A673 (cell line): ENCODE measurements around the gene HS3ST5.

Source experiments
- EZH2 ChIP-seq: fragments of 200-600 bp; sonication (generic); IDR thresholded peaks from 2 replicates; pipeline ENCODE4 v1.6.1; 2017; ENCODE audit warnings: borderline replicate concordance, low read depth, mild to moderate bottlenecking, mixed read lengths, antibody characterized with exemption, low read length; ENCODE audit not compliant: poor library complexity, severe bottlenecking
- TF ChIP-seq, protein P1 (sequence below): fragments of 300-800, 200-600 bp; sonication (generic); conservative IDR thresholded peaks from 2 replicates; pipeline ENCODE4 v1.5.1; 2017; ENCODE audit warnings: low read depth, mild to moderate bottlenecking, antibody characterized with exemption, low read length, moderate library complexity, mixed read lengths

DNA sequence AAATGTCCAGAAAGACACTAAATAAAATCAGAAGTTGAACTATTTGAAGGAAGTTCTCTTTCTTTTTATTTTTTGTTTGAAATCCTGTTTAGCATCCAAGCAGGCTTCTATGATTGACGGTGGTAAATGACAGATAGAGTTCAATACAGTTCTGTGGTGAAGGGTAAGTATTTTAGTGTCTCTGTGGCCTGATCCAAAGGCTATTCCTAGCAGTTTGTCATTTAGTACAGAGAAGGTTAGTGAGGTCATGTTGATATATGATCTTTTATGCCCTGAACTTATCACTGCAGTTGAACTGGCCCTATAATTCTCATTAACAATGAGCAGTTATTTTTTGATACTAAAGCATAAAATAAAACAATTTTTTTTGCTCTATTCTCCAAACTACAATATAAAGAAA lies 227.2 kb downstream of the HS3ST5 start:
- TF ChIP-seq EZH2 = no peak
- TF ChIP-seq, protein P1, sequence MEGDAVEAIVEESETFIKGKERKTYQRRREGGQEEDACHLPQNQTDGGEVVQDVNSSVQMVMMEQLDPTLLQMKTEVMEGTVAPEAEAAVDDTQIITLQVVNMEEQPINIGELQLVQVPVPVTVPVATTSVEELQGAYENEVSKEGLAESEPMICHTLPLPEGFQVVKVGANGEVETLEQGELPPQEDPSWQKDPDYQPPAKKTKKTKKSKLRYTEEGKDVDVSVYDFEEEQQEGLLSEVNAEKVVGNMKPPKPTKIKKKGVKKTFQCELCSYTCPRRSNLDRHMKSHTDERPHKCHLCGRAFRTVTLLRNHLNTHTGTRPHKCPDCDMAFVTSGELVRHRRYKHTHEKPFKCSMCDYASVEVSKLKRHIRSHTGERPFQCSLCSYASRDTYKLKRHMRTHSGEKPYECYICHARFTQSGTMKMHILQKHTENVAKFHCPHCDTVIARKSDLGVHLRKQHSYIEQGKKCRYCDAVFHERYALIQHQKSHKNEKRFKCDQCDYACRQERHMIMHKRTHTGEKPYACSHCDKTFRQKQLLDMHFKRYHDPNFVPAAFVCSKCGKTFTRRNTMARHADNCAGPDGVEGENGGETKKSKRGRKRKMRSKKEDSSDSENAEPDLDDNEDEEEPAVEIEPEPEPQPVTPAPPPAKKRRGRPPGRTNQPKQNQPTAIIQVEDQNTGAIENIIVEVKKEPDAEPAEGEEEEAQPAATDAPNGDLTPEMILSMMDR = no peak
